ENCODE results near the gene CORIN.
"Not testable (repeated sequence)": the region's sequence is repeated elsewhere in the genome, so short reads cannot be mapped to it uniquely, and the experiment has no call there.

Gene CORIN

DNA sequence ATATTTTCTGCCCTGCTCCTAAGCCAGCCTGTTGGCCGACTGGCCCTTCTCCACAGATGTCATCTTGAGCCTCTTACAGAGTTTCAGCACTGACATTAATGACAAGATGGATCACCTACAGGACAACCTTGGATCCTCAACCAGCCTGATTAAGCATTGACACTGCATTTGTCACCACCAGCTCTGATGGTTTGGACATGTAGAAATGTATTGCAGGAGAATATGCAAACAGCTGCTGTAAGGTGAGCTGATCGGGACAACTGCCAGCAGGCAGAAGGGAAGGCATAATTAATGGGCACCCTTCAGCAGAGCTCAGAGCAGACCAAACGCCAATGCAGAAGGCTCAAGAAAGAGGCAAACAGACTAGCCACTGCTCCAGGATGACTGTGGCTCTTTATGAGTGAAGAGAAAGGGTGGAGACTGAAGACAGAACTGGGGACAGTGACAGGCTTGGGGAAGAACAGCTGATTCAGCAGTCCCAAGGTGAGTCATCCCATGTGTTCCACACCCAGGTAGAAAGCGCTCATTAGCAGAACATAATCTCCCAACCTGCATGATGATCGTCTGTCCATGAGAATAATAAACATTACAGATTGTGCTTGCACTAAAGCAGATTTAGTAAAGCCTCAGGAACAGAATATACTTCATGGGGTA, 6.7 kb downstream of the CORIN start:
- no peak for DNase-seq

DNA sequence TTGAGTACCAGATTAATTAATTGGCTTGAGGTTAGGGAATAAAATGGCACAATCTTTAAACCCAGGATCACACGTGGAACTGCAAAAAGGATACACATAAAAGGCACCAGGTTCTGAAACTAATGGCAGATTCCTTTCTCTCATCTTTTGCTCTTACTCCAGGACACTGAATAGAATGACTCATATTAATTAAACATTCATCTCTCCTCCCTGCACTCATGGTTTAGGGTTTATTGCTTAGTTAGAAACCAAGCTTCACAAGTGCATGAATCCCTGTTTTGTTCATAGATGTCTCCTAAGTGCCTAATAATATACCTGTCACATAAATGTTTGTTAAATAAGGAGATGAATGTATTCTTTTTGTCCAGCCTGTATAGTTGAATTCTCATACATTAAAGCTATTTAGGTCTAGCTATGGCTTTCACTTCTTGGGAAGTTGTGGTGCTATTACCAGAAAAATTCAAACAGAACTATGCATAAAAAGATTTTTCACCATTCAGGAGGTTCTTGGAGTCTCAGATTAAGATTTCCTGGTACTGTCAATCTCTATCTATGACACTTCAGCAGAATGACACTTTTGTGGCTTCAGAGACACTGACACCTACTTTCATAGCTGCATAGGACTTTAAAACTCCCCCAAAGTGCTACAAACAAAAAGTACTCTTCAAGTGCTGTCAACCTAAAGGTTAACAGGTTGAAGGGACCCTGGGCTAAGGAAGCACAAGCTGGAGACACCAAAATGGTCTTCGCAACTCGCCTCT, 7.4 kb downstream of the CORIN start:
- no peak for DNase-seq

DNA sequence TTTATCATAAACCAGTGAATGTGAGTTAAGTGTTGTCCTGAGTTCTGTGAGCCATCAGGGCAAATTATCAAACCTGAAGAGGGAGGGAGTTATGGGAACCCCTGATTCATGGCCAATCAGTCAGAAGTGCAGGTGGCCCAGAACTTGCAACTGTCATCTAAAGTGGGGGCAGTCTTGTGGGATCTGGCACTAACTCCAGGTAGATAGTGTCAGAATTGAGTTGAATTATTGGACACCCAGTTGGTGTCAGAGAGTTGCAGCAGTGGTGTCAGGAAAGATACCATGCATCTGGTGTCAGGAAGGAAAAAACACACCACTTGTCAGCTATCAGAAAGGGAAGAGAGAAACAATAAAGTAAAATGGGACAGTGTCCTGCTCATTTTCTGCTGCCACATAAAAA, 8.4 kb downstream of the CORIN start:
- DNase-seq: no peak

DNA sequence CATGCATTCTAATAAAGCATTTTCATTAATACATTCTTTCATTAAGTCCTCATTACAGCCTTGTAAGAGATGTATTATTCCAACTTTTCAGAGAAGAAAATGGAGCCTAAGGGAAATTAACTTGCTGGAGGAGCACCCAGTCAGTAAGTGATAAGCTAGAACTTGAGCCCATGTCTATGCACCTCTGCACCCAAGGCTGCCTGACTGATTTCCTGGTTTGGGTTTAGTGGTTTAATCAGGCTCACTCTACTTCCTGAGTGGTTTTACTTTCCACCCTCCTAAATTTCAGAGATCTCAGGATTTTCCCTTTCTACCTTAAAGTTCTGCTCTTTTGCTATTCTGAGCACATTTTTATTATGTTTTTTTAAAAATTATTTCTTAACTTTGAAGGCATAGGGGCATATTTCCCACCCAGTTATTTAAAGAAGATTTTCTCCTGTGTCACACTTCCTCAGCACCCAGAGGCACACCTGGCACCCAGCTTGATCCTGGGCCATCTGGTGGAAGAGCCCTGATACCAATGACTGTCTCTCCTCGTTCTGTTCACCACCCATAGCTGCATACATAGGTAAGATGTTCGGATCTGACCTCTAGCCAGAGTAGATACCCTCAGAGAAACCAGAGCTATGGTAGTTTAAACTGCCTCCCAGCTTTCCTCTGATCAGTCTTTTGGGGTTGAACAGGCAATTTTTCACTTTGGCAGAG, 10.4 kb downstream of the CORIN start:
- DNase-seq: no peak

DNA sequence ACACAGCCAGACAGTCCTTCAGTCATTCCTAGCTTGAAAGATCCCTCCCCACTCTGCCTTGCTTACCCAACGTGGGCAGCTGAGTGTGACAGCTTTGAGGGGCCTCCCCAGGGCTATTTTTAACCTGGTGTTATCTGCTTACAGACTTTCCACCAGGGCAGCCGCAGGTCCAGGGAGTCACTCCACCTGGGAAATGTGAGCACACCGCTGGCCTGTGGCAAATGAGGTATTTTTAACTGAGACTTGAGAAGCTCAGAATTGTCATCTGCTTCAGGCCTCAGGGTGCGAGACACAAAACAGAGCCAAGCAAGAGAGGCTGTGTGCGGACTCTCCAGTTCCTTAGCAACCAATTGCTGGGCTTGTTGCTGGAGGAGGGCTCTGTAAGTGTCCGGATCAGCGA, 13.0 kb downstream of the CORIN start:
- DNase-seq: no peak

DNA sequence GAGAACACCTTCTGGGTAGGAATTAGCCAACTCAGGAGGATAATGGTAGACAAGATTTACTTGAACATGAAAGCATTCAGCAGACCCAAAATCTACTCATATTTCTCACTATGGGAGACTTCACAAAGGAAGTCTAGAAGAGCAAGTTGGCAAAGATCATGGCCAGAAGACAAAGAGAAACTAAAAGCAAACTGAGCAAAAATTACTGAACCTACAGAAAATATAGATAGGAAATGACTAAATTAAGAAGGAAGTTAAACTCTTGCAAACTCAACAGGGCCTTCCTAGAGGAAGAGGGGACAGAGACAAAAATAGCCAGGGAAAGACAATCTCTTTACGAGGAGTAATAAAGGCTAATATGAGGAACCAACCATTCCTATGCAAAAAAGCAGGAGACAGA, 18.7 kb downstream of the CORIN start:
- DNase-seq: no peak

DNA sequence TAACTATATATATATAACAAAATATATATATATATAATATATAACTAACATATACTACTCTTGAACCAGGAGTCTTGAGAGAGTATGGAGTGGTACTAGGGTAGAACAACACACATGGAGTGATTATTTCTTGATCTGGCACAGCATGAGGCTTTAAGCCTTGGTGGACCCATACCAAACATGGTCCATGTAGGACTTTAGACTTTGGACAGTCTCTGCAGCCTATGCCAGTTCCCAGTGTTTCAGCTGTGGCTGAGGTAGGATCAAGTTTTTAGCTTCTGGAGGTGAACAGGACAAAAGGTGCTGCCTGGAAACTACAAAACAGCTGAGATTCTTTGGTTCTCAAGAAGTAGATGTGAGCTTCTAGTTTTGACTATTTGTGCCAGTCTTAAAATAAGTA, 20.6 kb downstream of the CORIN start:
- DNase-seq: no peak

DNA sequence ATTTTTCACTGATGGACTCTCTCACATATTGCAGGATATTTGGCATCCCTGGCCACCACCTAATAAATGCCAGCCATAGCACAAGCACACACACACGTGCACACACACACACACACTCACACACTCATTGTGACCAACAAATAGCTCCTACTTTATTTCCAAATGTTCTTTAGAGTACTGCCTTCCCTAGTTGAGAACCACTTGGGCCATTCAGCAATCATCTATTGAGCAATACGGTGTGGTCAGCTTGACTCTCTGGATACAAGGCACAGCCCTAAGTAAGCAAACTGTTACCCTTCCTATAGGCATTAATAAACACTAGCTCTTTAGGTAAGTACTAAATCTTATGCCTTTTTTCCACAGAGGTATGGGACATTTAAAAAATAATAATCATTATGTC, 21.1 kb downstream of the CORIN start:
- no peak for DNase-seq

DNA sequence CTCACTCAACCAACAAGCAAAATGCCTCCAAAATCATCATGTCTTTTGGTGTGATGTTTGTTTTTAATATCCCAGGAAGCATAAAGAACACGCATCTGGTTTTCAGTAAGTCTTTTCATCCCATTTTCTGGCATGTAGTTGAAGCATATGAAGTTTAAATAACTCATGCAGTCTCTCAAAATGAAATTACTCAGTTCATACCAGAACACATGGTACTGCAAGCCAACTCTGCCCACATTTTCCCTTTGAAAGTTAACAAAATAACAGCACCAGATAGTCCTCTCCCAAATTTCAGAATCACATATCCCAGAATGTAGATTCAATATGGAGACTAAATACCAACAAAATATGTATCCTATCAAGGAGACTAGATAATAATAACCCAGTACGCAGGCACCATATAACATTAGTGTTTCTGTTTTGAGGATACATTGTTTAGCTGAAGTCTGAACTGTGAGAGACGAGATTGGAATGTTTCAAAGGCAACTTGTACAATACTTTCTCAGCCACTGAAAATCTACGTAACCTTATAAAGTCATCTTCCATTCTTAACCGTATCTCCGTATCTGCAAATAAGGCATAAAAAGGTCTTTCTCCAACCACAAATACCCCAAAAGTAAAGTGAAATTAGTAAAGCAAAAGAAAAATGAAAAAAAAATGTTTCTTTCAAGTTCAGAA, 23.1 kb downstream of the CORIN start:
- no peak for DNase-seq

DNA sequence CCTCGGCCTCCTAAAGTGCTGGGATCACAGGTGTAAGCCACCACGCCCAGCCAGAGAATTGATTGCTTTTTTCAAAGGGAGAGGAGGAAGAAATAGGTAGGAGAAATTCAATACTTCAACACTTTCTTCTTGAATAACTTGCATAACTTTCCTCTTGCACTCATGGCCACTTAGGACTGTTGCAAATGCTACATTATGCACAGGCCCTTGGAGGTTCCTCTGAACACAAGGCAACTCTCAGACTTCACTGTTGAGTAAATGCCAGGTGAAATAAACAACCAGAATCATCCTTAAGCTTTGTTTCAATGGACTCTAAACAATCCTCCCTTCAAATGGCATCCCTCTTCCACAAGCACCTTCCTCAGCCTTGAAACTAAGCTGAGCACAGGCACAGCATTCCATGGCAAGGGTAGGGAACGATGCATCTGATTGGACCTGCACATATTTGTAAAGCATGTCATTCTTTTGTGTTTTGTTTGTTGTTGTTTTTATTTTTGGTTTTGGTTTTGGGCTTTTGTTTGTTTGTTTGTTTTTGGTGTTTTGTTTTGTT, 28.1 kb downstream of the CORIN start:
- DNase-seq: no peak

DNA sequence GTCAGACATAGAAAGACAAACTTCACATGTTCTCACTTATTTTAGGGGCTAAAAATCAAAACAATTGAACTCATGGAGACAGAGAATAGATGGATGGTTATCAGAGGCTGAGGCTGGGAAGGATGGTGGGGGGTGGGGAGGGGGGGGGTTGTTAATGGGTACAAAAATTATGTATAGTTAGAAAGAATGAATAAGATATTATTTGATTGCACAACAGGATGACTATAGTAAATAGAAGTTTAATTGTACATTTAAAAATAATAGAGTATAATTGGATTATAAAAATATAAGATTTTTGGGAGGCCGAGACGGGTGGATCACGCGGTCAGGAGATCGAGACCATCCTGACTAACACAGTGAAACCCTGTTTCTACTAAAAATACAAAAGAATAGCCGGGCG, 33.3 kb downstream of the CORIN start:
- DNase-seq: no peak

DNA sequence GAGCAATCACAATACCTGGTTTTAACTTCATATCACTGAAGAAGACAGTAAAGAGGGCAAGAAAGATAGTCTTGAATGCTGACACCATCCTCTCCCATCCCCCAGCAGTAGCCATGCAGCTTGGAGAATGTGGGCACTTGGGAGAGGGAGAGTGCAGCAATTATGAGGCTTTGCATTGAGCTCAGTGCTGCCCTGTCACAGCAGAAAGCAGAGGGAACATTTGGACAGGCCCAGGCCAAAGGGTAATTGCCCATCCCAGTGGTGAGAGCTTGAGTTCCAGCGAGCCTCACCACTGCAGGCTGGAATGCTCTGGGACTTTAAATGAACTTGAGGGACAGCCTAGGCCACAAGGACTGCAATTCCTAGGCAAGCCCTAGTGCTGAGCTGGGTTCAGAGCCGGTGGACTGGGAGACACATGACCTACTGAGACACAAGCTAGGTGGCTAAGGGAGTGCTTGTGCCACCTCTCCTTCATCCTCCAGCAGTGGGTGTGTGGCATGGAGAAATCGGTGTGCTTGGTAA, 36.3 kb downstream of the CORIN start:
- DNase-seq: no peak

DNA sequence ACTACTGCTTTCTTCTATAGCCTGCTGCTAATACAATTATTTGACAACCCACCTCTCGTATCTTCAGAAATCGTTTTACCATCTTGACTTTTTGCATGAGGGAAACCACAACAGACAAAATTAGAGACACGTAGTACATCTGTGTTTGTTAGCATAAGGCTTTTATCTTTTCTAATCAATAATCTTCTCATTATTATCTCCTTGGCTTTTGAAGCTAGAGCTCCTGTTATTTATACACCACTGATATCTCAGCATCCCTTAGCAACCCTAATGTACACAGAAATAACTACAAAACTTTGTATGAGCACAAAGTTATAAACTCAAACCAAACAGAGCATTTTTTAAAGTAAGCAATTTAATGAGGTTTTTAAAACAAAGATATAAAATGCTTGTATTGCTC, 39.7 kb downstream of the CORIN start:
- DNase-seq: no peak

DNA sequence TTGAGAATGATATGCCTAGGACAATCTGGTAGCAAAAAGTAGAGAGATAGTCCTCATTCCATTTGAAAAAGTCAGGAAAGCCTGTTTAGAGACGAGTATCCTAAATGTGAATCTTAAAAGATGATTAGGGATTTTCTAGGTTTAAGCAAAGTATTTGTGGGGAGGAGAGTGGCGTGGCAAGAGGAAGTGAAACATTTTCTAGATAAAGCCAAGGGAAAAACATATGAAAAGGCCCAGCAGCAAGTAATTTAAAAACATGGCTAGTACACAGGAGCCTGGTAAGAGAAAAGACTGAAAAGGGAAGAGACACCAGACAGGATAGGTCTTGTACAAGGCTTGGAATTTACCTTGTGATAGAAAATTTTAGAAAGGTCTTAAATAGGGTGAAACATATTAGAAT, 45.9 kb downstream of the CORIN start:
- no peak for DNase-seq

DNA sequence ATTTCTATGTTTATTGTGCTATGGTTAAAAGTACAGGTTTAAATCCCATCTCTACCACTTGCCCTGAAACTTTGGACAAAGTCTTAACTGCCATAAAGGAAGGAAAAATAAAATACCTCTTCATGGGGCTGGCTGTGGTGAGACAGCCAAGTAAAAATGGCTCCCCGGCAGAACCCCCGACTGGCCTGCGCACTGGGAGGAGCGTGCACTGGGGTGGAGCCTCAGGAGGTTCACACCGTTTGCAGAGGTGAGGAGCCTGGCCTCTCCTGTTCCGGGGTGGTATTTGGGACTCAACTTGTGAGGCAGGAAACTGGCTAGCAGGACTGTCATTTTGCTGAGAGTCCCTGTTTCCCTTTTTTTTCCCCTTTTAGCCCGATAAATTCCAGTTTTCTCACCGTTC, 47.8 kb downstream of the CORIN start:
- no peak for DNase-seq

DNA sequence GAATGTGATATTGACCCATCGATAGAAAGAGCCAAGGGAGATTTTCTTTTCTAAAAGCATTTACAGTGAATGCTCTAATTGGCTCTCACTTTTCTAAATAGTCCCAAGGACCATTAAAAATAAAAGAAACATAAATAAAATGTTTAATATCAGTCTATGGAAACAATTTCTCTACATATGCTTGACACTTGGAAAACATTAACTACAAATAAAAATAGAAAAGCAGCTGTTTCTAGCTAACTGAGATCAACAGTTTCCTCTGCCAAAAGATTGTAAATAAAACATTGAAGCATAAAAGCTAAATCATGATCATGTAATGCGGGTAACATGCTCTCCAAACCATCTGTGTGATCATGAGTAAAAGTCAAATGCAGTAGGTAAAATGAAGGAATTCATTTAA, 49.7 kb downstream of the CORIN start:
- DNase-seq: no peak

DNA sequence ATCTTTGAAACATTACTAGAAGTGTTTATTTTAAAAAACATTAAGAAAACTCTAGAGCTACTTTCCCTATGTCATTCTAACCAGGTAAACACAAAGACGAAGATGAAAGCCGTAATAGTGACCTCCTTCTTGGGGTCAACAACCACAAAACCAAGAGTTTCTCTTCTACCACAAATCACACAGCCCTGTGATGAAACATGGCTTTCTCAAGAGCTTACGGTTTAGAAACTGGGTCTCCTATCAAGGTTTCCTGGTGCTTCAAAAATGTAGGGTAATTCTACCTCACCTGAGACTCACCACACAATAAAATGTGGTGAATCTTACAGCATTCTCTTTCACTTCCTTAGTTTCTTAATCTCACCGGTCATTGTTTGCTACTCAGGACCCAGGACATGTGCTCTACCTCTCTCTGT, 50.9 kb downstream of the CORIN start:
- DNase-seq: no peak

DNA sequence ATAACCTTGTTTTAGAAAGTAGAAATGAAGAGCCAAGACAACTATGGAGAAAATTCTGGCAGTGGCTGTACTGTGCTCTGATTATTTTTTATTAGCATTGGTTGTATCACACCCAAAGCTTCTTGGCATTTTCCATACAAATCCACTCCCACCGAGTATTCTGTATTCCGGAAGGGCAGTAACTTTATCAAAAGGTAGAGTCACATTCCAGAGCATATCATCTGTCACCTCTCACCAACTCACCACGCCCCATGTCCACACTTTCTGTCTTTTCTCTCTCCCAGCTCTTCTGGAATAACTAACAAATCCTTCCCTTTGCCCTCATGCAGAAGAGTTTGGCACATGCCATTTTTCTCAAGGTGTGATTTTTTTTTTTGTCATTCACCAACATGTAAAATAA, 52.7 kb downstream of the CORIN start:
- no peak for DNase-seq

DNA sequence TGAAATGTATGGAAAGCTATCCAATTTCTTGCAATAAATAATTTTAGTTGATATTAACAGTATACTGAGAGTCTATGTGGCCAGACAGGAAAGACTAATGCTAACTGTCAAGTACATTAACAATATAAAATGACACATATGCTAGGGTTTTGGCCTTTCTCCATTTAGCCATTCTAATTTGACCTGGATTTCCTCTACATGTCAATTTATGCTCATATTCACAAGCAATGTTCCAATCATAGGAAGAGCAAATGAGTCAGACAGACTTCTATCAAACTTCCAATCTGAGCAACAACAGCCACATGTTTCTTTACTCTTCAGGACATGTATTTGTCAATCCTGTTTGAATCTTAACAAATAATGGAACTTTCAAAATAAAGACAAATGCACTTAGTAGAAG, 53.6 kb downstream of the CORIN start:
- DNase-seq: no peak

DNA sequence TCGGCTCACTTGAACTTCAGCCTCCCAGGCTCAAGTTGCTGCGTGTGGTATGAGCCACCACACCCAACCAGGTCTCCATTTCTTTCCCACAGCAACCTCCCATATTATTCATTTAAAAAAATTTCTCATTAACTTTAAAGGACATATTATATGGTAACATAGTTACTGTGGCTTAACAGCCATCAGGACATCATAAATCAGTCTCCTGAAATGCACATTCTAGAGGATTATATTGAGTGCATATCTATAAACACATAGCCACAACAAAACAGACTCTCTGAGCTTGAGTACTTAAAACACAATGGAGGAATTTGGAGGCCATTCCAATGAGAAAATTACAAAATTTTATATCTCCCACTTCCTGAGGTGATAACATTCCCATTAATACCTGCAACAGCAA, 61.5 kb downstream of the CORIN start:
- no peak for DNase-seq

DNA sequence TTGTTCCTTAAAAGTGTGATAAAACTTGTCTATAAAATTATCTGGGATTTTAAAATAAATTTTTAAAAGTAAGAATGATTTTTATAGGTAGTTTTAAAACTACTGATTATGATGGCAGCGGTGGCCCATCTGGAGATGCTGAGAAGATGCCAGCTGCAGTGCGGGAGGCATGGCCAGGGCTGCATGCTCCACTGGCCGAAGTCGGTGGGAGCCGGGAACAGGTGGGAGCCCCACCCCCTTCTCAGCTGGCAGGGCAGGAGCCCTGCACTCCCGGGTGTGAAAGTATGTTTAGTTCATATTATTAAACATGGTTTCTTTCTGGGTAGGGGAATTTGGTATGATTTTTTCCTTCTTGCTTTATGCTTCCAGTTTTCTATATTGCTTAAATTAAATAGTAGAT, 63.8 kb downstream of the CORIN start:
- no peak for DNase-seq

DNA sequence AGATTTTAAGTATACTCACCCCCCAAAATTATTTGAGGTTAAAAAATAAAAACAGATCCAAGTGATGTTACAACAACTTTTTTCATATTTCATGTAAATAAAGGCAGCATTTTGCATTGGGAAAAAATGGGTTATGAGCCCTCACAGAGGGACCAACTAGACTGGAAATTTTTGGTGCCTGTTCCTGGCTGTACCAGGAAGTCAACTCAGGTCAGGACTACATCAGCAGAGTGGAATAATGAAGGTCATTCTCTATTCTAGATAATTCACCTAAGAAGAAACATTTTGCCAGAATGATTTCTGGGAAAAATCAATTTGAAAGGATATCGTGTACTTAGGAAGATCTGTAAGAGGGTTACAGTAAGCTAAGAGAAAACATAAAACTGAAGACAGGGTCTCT, 66.8 kb downstream of the CORIN start:
- no peak for DNase-seq

DNA sequence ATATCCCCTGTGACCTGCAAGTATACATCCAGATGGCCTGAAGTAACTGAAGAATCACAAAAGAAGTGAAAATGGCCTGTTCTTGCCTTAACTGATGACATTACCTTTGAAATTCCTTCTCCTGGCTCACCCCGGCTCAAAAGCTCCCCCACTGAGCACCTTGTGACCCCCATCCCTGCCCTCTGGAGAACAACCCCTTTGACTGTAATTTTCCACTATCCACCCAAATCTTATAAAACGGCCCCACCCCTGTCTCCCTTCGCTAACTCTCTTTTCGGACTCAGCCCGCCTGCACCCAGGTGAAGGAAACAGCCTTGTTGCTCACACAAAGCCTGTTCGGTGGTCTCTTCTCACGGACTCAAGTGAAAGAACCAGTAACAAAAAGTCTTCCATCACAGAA, 69.9 kb downstream of the CORIN start:
- not testable (repeated sequence) for DNase-seq

Measured in activated CD4-positive, alpha-beta T cell treated with anti-CD3 and anti-CD28 coated beads for 4 hours (primary cell).